DMS79 treated with DMSO at 0.1 percent for 48 hours (cell line): ENCODE results near the gene TBC1D10A.
A peak's percentile ranks its signal among the peaks of the same experiment; 100 is the strongest.

Source experiments
- DNase-seq: peaks from one replicate; lab custom pipeline; 2025; lab: John Stamatoyannopoulos, UW

TBC1D10A gene, protein sequence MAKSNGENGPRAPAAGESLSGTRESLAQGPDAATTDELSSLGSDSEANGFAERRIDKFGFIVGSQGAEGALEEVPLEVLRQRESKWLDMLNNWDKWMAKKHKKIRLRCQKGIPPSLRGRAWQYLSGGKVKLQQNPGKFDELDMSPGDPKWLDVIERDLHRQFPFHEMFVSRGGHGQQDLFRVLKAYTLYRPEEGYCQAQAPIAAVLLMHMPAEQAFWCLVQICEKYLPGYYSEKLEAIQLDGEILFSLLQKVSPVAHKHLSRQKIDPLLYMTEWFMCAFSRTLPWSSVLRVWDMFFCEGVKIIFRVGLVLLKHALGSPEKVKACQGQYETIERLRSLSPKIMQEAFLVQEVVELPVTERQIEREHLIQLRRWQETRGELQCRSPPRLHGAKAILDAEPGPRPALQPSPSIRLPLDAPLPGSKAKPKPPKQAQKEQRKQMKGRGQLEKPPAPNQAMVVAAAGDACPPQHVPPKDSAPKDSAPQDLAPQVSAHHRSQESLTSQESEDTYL

GRCh38 chr22:30326706-30327362, at the start of gene TBC1D10A:
Gene TBC1D10A, minus strand, starts transcription at chr22:30326941. Its CDS starts 60 bp downstream, at chr22:30326881.
- DNase-seq, result peak; percentile 81

- no peak for DNase-seq
Measured at GRCh38 chr22:30375312-30375849, 48.6 kb upstream of the TBC1D10A start.

DNA sequence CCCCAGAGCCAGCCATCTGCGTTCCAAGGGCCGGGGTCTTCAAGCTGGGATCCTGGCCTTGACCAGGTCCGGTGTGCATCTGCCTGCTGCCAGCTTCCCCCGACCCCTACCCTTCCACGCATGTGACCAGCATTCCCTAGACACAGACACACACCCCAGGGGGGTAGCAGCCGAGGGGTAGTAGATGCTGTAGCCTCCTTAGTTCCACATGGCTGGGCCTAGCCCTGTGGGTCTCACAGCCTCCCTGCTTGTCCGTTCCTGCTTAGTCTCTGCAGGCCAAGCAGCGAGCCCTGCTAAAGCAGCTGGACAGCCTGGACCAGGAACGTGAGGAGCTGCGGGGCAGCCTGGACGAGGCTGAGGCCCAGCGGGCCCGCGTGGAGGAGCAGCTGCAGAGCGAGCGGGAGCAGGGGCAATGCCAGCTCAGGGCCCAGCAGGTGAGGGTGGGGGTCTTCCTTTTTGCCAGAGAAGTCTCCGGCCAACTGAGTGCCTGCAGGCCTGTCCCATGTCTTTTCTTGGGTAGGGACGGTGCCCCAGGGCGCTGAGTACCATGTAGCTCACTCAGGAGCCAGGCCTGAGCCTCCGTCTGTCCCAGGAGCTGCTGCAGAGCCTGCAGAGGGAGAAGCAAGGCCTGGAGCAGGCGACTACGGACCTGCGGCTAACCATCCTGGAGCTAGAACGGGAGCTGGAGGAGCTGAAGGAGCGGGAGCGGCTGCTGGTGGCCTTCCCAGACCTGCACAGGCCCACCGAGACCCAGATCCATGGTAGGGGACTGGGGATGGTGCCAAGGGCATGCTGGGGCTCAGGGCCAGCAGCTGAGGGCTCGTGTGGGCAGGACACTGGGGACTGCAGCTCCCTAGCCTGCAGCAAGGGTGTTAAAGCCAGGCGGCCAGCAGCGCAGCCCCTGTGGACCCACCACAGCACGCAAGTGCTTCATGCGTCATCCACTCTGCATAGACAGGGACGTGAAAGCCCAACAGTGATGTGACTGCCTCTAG, 46.9 kb upstream of the TBC1D10A start:
- DNase-seq, result no peak

GRCh38 chr22:30372915-30373314, 46.2 kb upstream of the TBC1D10A start:
- DNase-seq, result no peak

- DNase-seq, result peak; percentile 4
Measured at GRCh38 chr22:30371981-30372380, 45.2 kb upstream of the TBC1D10A start.

DNA sequence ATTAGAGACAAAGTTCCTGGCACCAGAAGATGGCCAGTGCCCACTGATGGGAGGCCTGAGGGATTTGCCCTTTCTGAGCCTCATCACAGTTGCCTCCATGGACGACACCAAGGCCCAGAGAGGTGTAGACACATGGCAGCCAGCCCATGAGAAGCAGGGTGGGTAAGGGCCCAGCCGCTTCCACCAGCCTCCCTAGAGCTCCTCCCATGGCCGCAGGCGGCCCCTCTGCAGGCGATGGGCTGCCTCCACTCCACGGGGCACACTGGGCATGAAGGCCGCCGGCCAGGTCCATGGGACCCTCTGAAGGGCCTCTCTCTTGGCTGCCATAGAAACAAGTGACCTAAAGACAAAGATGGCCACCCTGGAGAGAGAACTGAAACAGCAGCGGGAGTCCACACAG, 44.6 kb upstream of the TBC1D10A start:
- no peak for DNase-seq

DNA sequence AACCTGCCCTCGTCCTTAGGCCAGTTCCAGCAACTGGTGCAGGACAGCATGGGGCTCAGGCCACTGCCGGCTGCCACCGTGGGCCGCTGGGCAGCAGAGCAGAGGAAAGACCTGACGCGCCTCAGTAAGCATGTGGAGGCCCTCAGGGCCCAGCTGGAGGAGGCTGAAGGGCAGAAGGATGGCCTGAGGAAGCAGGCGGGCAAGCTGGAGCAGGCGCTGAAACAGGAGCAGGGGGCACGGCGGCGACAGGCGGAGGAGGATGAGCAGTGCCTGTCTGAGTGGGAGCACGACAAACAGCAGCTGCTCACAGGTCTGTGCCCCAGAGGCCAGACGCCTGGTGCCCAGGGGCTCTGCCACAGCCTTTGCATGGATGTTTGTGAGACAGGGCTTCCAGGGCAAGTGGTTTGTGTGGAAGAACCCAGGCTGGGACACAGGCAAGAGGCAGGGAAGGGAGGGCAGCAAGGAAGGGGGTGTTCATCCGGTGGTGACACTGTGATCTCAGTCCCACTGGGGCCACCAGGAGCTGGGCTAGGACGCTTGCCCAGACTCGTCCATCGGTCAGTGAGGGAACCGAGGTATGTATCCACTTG, 44.0 kb upstream of the TBC1D10A start:
- no peak for DNase-seq

DNA sequence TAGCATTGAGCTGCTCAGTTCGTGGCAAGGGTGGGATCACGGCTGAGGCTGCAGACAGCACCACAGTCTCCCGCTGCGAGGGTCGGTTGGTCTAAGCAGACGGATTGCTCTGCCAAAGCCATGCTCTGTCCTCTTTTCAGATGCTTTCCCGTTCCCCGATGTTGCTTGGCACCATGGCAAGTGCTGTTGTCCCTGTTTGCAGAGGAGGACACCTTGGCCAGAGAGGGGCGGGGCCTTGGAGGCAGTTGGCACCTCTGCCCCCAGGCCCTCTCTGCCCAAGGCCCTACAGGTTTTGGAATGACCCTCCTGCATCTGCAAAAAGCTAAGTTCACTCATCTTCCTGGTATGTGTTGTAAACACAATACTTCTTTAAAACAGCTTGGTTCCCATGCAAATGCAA, 41.7 kb upstream of the TBC1D10A start:
- no peak for DNase-seq

GRCh38 chr22:30365891-30366290, 39.1 kb upstream of the TBC1D10A start:
- no peak for DNase-seq

GRCh38 chr22:30362651-30363281, 36.0 kb upstream of the TBC1D10A start:
- no peak for DNase-seq

DNA sequence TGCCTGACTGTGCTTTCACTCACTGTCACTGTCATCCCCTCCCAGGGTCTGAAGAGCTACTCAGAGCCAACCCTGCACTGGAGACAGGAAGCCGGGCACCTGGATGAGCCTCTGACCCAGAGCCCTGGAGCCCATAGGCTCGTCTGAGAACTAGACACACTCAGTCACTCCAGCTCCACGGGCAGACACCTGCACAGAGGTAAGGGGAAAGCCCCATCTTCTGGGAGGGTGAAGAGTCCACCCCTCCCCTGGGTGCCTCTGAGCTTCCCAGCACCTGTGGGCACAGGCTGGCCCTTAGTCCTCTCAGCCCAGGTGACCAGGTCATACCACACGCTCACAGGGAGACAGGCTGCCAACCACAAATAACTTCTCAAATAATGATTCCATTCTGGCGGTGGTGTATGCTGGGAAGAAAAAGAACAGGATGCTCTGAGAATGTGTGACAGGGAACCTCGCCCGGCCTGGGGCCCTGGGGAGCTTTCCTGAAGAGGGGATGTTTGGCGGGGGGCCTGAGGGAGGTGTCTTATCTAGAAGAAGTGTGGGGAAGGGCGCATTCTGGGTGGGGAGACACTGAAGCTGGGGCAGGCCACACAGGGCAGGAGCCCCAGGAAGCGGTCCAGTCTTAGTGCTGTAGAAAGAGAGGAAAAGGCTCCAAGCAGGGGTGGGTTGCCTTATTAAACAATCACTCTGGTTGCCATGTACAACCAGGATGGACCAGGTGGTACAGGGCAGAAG, 35.3 kb upstream of the TBC1D10A start:
- DNase-seq, result no peak

DNA sequence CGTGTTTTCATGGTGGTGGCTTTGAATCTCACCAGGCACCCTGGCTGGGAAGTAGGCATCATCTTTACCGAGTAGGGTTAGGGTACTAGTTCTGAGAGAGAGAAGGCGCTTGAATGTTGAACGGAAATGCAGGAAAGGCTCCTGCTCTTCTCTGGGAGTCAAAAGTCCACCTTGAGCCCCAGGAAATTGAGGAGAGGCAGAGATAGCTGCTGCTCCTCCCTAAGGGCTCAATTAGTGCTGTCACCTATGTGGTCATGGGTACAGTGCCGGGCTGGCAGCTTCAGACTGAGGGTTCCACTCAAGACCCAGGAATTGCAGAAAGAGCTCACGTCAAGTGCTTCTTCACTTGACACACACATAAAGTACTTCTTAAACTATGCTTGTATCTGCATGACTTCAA, 31.8 kb upstream of the TBC1D10A start:
- no peak for DNase-seq

DNA sequence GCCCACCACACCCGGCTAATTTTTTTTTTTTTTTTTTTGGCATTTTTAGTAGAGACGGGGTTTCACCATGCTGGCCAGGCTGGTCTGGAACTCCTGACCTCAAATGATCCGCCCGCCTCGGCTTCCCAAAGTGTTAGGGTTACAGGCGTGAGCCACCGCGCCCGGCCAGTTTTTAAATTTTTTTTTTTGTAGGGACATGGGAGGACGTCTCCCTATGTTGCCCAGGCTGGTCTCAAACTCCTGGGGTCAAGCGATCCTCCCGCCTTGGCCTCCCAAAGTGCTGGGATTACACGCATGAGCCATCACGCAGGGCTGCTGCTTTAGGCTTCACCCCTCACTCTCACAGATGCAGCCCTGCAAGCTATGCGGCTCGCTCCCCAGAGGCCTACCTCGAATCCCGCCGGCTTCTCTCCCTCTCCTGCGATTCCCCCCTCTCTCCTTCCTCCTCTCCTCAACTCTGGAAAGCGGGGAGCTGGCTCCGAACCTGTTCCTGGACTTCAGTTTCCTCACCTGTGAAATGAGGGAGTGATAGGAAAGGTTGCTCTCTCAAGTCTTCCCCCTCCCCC, 31.0 kb upstream of the TBC1D10A start:
- DNase-seq, result no peak

DNA sequence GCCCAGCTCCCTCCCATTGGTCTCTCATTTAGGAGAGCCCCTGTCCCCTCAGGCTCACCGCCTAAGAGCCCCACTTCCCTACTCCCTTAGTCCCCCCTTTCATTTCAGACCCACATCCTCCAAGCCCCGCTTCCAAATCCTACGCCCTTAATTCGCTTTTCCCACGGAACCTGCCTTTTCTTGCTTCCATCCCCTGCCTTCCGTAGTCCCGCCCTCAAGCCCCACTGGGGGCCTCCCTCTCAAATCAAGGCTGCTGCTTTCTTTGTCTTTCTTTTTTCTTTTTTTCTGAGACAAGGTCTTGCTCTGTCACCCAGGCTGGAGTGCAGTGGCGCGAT, 30.5 kb upstream of the TBC1D10A start:
- no peak for DNase-seq

DNA sequence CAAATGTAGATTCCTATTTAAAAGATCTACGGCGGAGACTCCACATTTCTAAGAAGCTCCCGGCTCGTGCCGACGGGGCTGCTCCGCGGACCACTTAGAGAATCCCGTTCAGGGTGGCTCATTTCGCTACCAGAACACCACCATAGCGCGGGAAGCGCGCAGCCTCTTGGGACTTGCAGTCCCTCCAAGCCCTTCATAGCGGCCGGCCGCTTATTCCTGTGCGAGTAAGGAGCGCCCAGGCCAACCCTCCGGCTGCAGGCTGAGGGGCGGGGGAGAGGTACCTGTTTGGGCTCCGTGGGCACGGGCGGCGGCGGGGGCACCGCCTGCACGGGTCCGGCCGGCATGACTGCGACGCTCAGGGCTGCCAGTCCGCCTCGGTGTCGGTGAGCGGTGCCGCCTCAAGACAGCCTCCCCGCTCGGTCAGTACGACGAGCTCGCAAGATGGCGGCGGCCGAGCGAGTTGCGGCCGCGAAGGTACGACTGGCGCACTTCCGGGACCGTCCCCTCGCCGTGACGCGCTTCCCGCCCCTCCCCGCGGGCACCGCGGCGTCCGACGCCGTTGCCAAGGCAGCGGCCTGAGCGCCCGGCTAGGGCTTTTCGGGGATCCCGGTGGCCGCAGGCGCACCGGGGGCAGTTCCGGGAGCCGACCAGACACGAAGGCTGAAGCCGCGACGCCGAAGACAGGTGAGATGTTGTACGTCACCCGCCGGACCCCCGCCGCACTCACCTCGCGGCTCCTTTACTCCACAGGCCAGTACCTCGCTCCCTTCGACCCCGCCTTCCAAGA, 29.9 kb upstream of the TBC1D10A start, which contains the start of the genes CCDC157 and SF3A1:
Gene CCDC157, plus strand, starts transcription at position 559 of the 787 bp plus-strand sequence. CDS start 8,994 bp downstream, outside the sequence.
Gene SF3A1, minus strand, starts transcription at position 446 of the 787 bp plus-strand sequence. Its CDS starts 102 bp downstream, at position 344.
- peak; percentile 39 for DNase-seq

DNA sequence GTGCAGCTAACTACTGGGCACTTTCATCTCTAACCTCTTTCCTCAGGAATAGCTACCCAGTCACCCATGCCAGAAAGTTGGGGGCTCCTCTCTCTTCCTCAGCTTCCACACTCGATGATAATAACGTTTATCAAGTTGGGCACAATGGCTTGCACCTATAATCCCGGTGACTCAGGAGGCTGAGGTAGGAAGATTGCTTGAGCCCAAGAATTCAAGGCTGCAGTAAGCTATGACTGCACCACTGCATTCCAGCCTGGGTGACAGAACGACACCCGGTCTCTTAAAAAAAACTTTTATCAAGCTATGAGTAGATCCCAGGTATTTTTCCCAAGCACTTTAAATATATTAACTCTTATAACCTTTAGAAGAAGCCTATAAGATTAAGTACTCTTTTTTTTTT, 27.9 kb upstream of the TBC1D10A start:
- DNase-seq, result no peak

DNA sequence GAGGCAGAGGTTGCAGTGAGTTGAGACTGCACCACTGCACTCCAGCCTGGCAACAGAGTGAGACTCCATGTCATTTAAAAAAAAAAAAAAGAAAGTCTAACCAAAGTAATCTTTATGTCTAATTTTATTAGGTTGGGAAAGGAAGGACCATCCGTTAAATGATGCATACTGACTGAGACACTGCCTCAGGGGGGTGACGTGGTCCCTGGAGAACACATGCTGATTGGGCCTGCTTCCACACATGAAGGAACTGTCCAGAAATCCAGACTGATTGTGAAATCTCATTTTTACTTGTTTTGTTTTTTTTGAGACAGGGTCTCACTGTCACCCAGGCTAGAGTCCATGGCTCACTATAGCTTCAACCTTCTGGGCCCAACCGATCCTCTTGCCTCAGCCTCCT, 24.5 kb upstream of the TBC1D10A start:
- no peak for DNase-seq

DNA sequence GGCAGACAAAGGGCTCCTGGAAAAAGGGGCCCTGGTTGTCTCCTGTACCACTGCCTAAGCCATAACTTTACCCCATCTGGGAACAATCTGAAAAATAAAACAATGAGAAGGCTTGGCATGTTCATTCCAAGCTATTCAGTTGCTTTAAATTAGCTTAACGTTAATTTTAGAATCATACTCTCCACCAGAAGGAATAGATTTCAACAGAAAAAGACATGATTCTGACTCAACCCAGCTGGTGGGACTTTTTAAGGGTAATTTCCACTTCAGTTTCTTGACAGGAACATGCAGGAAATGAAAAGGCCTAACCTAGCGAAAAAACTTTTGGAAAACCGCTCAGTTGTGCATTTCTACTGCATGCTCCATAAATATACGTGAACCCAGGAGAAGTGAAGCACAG, 22.1 kb upstream of the TBC1D10A start:
- no peak for DNase-seq

- no peak for DNase-seq
Measured at GRCh38 chr22:30348404-30348803, 21.7 kb upstream of the TBC1D10A start.
